Neutrophil (primary cell): Measurements from ENCODE around the gene SEC14L1.
A peak's percentile ranks its signal among the peaks of the same experiment; 100 is the strongest.

Experiments
- H3K27ac ChIP-seq: fragments of 200-600 bp; sonication (generic); 2 replicates; pipeline ENCODE4 v1.5.1; 2016; ENCODE audit warnings: mild to moderate bottlenecking, moderate library complexity
- H3K27me3 ChIP-seq: fragments of 200-600 bp; sonication (generic); 2 replicates; pipeline ENCODE4 v1.6.0; 2016; ENCODE audit warnings: mild to moderate bottlenecking
- H3K36me3 ChIP-seq: fragments of 200-600 bp; sonication (generic); 2 replicates; pipeline ENCODE4 v1.5.1; 2017
- H3K4me1 ChIP-seq, 2 experiments: fragments of 200-600 bp in 1 of 2; sonication (generic) in 1 of 2; 1 replicate in 1 of 2; 2 replicates in 1 of 2; pipeline versions ENCODE4 v1.5.1 to v1.6.1; 2013 to 2016; ENCODE audit warnings: low read depth in 1 of 2, low read length in 1 of 2, mild to moderate bottlenecking in 1 of 2, moderate library complexity in 1 of 2; ENCODE audit not compliant: control insufficient read depth in 1 of 2, insufficient read depth in 1 of 2
- H3K4me3 ChIP-seq, 2 experiments: fragments of 200-600 bp in 1 of 2; sonication (generic) in 1 of 2; 1 replicate in 1 of 2; 2 replicates in 1 of 2; pipeline ENCODE4 v1.5.1; 2013 to 2016; ENCODE audit warnings: low read depth in 1 of 2, low read length in 1 of 2, mild to moderate bottlenecking in 1 of 2, moderate library complexity in 1 of 2
- H3K9me3 ChIP-seq: fragments of 200-600 bp; sonication (generic); 2 replicates; pipeline ENCODE4 v1.5.1; 2016
- TF ChIP-seq, protein P1 (sequence below): fragments of 200-600 bp; sonication (generic); IDR thresholded peaks from 2 replicates; pipeline ENCODE4 v1.5.1; 2016; ENCODE audit warnings: antibody characterized with exemption

The SEC14L1 gene

DNA sequence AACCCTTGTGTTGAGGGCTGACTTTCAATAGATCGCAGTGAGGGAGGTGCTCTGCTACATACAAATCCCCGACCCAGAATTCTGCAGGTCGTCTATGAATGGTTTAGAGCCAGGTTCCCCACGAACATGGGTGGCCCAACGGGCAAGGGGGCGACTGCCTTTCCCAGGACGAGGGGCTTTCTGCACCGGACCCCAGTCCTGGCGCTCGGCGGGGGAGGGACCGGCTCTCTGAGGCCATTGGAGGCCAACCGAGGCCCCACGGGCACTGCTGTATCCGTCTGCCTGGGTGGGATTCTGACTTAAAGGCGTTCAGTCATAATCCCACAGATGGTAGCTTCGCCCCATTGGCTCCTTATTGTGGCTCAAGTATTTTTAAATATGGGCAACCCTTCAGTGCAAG lies 21.2 kb downstream of the SEC14L1 start:
- Histone ChIP-seq H3K27me3 (no peaks in the 10 kb centered on the region), H3K4me3 (no peak overlapping the region), H3K9me3 (no peaks in the 10 kb centered on the region), H3K4me1 (peaks cover 56 to 84% of the 10 kb centered on the region in 2 experiments), H3K27ac (no peak overlapping the region), H3K36me3 (peaks cover 54% of the 10 kb centered on the region)
- TF ChIP-seq, protein P1, sequence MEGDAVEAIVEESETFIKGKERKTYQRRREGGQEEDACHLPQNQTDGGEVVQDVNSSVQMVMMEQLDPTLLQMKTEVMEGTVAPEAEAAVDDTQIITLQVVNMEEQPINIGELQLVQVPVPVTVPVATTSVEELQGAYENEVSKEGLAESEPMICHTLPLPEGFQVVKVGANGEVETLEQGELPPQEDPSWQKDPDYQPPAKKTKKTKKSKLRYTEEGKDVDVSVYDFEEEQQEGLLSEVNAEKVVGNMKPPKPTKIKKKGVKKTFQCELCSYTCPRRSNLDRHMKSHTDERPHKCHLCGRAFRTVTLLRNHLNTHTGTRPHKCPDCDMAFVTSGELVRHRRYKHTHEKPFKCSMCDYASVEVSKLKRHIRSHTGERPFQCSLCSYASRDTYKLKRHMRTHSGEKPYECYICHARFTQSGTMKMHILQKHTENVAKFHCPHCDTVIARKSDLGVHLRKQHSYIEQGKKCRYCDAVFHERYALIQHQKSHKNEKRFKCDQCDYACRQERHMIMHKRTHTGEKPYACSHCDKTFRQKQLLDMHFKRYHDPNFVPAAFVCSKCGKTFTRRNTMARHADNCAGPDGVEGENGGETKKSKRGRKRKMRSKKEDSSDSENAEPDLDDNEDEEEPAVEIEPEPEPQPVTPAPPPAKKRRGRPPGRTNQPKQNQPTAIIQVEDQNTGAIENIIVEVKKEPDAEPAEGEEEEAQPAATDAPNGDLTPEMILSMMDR: no peak

DNA sequence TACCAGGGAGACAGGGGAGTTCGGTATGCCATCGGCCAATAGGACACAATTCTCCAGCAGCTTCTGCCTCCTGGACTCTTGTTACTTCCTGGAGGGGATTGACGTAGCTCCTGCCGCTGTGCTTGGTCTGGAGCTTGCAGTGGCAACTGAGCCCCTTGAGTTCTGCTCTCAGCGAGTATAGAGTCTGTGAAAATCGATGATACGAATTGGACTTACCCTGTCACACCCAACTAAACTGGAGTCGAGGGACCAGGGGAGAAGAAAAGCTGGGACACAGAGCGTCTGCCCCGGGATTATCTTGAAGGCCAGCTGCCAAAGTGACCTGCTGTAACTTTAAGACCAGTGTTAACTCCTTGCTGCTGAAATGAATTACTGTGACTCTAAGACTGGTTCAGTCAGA lies 22.2 kb downstream of the SEC14L1 start:
- Histone ChIP-seq H3K27me3 (no peaks in the 10 kb centered on the region), H3K36me3 (peaks cover 55% of the 10 kb centered on the region), H3K27ac (peak overlapping the region; percentile 79), H3K4me3 (no peak overlapping the region), H3K4me1 (peaks cover 60 to 87% of the 10 kb centered on the region in 2 experiments), H3K9me3 (no peaks in the 10 kb centered on the region)
- TF ChIP-seq, protein P1: no peak

DNA sequence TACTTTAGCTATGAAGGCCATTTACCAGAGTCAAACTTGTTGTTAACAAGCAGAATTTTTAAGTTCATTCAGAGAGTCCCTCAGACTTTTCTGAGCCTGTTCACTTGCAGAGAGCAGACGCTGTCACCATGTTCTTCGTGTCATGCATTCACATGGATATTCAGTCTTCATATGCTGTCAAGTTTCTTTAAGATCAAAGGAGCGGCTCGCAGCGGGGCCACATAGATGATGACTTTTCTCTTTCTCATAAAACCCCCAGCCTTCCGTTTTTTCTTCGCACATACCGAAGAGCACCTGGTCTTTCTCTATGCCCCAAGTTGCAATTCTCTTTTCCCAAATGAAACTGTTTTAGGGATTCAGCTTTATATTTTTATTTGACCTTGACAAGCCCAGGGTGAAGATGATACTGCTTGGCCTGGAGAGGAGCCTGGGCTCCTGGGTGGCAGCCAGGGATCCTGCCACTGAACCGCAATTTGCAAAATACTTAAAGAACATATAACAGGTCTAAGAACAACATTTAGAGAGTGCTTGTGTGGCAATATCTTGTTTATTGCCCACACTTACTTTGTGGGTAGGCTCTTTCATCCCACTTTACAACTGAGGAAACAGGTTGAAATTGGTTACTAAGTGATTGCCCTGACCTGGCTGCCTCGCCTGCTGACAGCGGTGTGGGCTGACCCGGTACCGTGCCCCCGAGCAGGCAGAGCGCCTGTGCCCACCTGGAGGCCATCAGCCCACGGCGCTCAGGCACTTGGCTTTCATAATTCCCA lies 22.9 kb downstream of the SEC14L1 start:
- peaks cover 56% of the 10 kb centered on the region for H3K36me3 ChIP-seq
- no peaks in the 10 kb centered on the region for H3K9me3 ChIP-seq
- H3K27me3 ChIP-seq: no peaks in the 10 kb centered on the region
- peak overlapping the region; percentile 79 for H3K27ac ChIP-seq
- TF ChIP-seq, protein P1: no peak
- H3K4me3 ChIP-seq: peak overlapping the region in 1 of 2 experiments; percentile 41
- peaks cover 60 to 85% of the 10 kb centered on the region in 2 experiments for H3K4me1 ChIP-seq

DNA sequence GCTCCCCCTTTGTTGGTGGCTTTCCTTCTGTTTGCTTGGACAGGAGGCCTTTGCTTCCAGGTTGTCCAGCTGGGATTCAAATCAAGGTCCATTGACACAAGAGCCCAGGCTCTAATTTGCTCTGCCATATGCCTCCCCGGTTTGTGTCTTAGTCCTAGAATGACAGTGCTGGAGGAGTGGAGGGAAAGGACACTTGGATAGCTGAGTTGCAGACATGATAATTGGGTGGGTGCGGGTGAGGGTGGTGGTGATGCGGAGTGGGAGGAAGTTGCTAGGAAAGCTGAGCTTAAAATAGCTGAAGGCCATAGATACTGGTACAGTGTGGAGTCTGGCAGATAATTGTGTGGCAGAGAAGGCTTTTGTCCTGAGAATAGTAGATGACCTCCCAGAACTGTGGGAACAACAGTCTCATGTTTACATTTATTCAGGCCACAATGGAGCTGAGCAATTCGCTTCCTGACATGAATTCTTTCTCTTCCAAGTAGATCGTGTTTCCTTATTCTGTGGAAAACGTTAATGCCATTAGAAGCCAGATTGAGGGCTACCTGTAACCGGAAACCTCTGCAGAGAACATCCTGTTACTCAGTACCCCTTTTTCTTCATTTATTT lies 23.8 kb downstream of the SEC14L1 start:
- H3K9me3 ChIP-seq: no peaks in the 10 kb centered on the region
- no peaks in the 10 kb centered on the region for H3K27me3 ChIP-seq
- peaks cover 60 to 82% of the 10 kb centered on the region in 2 experiments for H3K4me1 ChIP-seq
- TF ChIP-seq, protein P1: no peak
- peaks cover 63% of the 10 kb centered on the region for H3K36me3 ChIP-seq
- H3K27ac ChIP-seq: peak overlapping the region; percentile 79
- peak overlapping the region; percentile 26 to 41 for H3K4me3 ChIP-seq

DNA sequence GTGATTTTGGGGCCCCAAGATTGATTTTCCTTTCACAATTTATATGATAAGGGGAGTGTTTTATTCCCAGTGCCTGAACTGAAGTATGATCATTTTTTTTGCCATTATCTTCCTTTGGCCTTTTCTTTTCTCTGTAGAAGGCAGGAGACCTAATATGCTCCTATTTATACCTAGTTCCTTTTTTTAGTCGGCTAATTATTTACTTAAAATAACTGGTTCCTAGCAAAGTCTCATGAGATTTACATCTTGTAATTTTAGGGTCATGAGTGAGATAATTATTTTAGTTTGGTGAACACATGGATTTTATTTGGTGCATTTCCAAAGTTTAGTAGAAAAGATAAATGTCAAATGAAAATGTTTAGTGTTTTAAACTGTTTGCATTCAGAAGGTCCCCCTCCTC lies 24.8 kb downstream of the SEC14L1 start:
- peak overlapping the region; percentile 79 for H3K27ac ChIP-seq
- peaks cover 60 to 72% of the 10 kb centered on the region in 2 experiments for H3K4me1 ChIP-seq
- TF ChIP-seq, protein P1: no peak
- H3K36me3 ChIP-seq: peaks cover 62% of the 10 kb centered on the region
- no peaks in the 10 kb centered on the region for H3K27me3 ChIP-seq
- H3K9me3 ChIP-seq: no peaks in the 10 kb centered on the region
- peak overlapping the region in 1 of 2 experiments; percentile 41 for H3K4me3 ChIP-seq
